Measurements from ENCODE around the gene CUL2. TPM values are rescaled to one million over a fixed set of nuclear protein-coding genes. Genes with fewer than 3 reads are reported as not detected.

Gene CUL2
- total RNA-seq, 1 donor: 34.1 TPM

DNA sequence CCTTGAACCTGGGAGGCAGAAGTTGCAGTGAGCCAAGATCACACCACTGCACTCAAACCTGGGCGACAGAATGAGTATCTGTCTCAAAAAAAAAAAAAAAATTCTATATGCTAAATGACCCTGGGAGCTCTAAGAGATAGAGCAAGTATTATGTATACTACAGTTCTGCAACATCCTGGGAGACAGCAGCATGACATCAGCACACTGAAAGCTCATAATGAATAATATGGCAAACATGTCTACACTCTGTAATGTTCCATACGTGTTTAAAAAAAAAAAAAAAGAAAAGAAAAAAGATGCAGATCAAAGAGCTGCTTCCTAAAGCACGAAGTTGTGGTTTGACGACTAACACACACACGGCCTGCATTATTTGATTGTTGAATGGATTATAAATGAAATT is 72.5 kb downstream of the CUL2 start:
- no peak for DNase-seq (ENCODE audit: low read depth)

DNA sequence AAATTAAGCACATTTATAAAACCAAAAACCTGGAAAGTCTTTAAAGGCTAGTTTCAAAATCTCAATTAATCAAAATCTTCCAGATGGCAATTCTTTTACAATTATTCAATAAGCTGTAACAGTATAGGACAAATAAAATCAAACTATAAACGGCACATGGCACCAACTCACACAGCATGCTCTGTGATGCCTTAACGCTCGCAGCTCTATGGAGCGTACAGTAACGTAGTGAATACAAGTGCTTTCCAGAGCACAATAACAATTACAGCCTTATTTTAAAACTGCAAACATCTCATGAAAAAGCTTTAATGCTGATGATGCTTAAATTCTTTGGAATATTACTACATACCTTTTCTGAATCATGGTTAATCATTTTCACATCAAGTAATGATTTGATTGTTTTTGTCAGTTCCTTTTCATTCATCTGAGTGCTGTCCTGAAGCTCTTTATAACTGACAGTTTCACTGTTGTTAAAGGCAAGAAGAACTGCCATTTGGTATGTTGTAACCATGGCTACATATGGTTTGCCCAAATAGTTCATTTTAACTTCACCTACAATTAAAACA is 74.2 kb downstream of the CUL2 start:
- TF ChIP-seq, protein P1, sequence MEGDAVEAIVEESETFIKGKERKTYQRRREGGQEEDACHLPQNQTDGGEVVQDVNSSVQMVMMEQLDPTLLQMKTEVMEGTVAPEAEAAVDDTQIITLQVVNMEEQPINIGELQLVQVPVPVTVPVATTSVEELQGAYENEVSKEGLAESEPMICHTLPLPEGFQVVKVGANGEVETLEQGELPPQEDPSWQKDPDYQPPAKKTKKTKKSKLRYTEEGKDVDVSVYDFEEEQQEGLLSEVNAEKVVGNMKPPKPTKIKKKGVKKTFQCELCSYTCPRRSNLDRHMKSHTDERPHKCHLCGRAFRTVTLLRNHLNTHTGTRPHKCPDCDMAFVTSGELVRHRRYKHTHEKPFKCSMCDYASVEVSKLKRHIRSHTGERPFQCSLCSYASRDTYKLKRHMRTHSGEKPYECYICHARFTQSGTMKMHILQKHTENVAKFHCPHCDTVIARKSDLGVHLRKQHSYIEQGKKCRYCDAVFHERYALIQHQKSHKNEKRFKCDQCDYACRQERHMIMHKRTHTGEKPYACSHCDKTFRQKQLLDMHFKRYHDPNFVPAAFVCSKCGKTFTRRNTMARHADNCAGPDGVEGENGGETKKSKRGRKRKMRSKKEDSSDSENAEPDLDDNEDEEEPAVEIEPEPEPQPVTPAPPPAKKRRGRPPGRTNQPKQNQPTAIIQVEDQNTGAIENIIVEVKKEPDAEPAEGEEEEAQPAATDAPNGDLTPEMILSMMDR (IDR thresholded peaks at IDR 0.05; ENCODE audit: insufficient read depth, low read length): no peak
- H3K4me3 ChIP-seq (ENCODE audit: low read depth, low read length): no peak overlapping the region
- no peak for DNase-seq (ENCODE audit: low read depth)

More for the DNA sequence above, 72.5 kb downstream of the CUL2 start:
- no peak overlapping the region for H3K4me3 ChIP-seq (ENCODE audit: low read depth, low read length)
- TF ChIP-seq, protein P1 (IDR thresholded peaks at IDR 0.05; ENCODE audit: insufficient read depth, low read length): no peak

DNA sequence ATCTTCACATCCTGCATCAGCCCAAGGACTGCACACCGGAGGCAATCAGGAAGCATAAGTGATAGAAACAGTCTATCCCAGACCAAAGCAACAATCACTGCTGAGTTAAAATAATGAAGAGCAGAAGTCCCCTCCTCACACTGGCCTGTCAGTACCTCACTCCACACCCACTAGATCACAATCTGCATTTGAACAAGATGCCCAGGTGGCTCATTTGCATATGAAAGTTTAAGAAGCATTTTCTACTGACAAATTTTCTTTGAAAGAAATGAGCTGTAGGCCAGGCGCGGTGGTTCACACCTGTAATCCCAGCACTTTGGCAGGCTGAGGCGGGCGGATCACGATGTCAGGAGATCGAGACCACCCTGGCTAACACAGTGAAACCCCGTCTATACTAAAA is 77.4 kb downstream of the CUL2 start:
- DNase-seq (ENCODE audit: low read depth): no peak
- TF ChIP-seq, protein P1 (IDR thresholded peaks at IDR 0.05; ENCODE audit: insufficient read depth, low read length): no peak
- no peak overlapping the region for H3K4me3 ChIP-seq (ENCODE audit: low read depth, low read length)

DNA sequence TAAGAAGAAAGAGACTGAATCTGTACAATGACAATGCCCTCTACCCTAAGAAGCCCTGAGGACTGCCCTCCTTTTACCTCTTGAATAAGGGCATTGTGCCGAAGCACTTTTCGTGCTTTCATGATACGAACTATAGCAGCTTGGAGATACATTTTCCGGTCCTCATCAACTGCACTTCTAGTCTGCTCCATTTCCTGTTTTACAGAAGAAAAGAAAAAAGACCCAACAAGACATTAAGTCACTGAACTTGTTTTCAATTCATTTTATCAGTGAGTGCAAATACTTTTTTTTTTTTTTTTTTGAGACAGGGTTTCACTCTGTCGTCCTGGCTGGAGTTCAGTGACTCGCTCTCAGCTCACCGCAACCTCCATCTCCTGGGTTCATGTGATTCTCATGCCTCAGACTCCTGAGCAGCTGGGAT is 78.4 kb downstream of the CUL2 start:
- no peak overlapping the region for H3K4me3 ChIP-seq (ENCODE audit: low read depth, low read length)
- TF ChIP-seq, protein P1 (IDR thresholded peaks at IDR 0.05; ENCODE audit: insufficient read depth, low read length): no peak
- DNase-seq (ENCODE audit: low read depth): peak; percentile 44

DNA sequence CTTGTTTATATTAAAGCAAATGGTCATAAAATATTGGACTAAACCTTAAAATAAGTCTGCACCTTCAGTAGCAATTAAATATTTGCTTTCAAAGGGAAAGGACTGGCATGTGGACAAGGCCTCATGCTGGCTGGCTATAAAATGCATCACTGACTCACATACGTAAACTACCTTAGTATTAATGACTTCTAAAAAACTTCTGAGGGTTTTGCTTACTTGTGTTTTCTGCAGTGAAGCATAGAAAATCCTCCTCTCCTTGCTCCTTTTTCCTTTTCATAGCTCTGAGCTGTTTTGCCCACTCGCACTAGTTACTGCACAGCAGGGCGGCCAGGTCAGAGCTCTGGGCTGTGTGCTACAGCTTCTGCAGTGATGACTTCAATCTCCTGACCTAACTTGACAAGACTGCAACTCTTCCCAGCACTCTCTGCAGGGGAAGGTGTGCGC is 82.3 kb downstream of the CUL2 start:
- no peak for DNase-seq (ENCODE audit: low read depth)

DNA sequence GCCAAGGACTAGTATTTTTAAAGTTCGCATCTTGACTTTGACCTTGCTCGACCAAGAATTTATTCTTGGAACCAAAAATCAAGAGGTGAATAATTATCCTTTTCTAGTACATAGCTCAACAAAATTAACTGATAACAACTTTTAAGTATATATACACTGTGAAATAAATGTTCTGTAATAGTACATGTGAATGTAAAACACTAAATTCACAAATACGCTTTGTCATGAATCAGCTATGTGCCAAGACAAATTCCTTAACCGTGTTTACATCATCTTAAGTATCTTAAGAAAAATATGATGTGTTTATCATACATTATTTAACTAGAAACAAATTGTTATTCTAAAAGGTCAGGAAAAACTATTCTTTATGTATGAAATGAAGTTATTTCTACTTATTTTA is 83.3 kb downstream of the CUL2 start:
- TF ChIP-seq, protein P1 (IDR thresholded peaks at IDR 0.05; ENCODE audit: insufficient read depth, low read length): no peak
- H3K4me3 ChIP-seq (ENCODE audit: low read depth, low read length): no peak overlapping the region
- peak; percentile 74 for DNase-seq (ENCODE audit: low read depth)

More for the DNA sequence above, 82.3 kb downstream of the CUL2 start:
- TF ChIP-seq, protein P1 (IDR thresholded peaks at IDR 0.05; ENCODE audit: insufficient read depth, low read length): no peak
- no peak overlapping the region for H3K4me3 ChIP-seq (ENCODE audit: low read depth, low read length)

DNA sequence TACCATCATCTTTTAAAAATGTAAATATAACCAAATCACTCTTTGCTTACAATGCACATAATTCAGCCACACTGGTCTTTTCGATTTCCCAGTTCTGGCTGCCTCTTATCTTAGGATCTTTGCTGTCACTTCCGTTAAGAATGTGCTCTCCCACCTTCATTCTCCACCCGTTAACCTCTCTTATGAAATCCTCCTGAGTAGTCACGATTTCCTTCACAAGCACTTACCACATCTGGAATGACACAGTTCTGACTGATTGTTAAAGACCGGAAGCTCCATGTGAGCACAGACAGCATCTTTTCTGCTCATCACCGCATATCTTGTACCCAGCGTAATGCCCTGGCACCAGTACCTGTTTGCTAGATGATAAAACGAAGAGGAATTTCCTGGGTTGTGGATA is 84.3 kb downstream of the CUL2 start:
- TF ChIP-seq, protein P1 (IDR thresholded peaks at IDR 0.05; ENCODE audit: insufficient read depth, low read length): no peak
- DNase-seq (ENCODE audit: low read depth): peak; percentile 98
- H3K4me3 ChIP-seq (ENCODE audit: low read depth, low read length): no peak overlapping the region
